IPS-20b (cell line): ENCODE data around the gene DHX16.
"Not testable (repeated sequence)": the region's sequence is repeated elsewhere in the genome, so short reads cannot be mapped to it uniquely, and the experiment has no call there.

Experiments used
- H3K27ac ChIP-seq: one replicate; pipeline ENCODE4 v1.5.1; 2013; ENCODE audit warnings: low read length
- H3K27me3 ChIP-seq: 2 replicates; pipeline ENCODE4 v1.6.1; 2013; ENCODE audit warnings: mild to moderate bottlenecking, low read length, inconsistent platforms; ENCODE audit not compliant: insufficient read depth
- H3K36me3 ChIP-seq: 2 replicates; pipeline ENCODE4 v1.6.1; 2013; ENCODE audit warnings: low read depth, mild to moderate bottlenecking, inconsistent platforms, low read length, moderate library complexity; ENCODE audit not compliant: insufficient read depth
- H3K4me1 ChIP-seq: 2 replicates; pipeline ENCODE4 v1.6.1; 2013; ENCODE audit warnings: mild to moderate bottlenecking, control low read depth, inconsistent platforms, low read length, moderate library complexity; ENCODE audit not compliant: insufficient read depth
- H3K4me3 ChIP-seq: 2 replicates; pipeline ENCODE4 v1.5.1; 2013; ENCODE audit warnings: mild to moderate bottlenecking, low read length, inconsistent platforms
- H3K9ac ChIP-seq: 2 replicates; pipeline ENCODE4 v1.6.1; 2013; ENCODE audit warnings: low read depth, mild to moderate bottlenecking, inconsistent platforms, low read length, moderate library complexity
- H3K9me3 ChIP-seq: 2 replicates; pipeline ENCODE4 v1.6.1; 2013; ENCODE audit warnings: mild to moderate bottlenecking, low read depth, low read length, inconsistent platforms; ENCODE audit not compliant: insufficient read depth

The DHX16 gene

DNA sequence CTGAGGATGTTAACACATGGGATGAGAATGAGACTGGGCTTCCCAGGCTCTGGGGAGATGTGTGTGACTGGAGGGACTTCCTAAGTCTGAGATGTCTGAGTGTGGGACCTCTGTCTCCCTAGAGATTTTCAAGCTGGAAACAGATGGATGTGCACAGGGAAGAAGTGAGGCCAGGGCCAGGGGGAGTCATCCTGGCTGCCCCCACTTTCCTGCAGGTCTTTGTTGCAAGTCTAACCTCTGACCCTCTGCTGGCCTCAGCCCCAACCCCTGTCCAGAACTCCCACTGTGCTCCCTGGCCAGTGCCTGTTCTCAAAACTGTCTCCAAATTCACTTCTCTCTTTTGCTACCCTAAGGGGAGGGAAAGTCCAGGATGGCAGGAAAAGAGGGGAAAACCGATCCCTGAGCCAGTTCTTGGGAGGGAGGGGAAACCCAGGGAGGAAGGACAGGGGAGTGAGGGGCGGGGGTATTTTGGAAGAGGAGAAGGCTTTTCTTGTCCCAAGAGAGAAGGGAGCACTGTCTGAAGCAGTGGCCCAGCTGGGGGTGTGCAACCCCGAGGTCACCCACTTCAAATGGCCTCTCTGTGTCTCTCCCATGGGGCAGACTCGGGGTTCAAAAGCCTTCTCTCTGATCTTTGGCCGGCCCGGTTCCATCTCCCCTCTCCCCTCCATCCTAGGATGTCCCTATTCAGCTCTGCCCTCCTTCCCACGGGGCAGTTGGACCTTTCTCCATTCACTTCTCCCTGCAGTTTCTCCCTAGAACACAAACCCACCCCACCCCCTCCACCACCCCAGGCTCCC is 10.6 kb upstream of the DHX16 start:
- H3K27ac ChIP-seq, result peak overlapping the region; percentile 32
- peaks cover 3% of the 10 kb centered on the region; the same call in 1 of the 2 replicates for H3K36me3 ChIP-seq
- H3K4me3 ChIP-seq, result peak overlapping the region; percentile 50
- H3K9ac ChIP-seq, result peak overlapping the region; percentile 69; the same call in 1 of the 2 replicates
- H3K9me3 ChIP-seq, result no peaks in the 10 kb centered on the region
- peaks cover 37% of the 10 kb centered on the region; the same call in 1 of the 2 replicates for H3K4me1 ChIP-seq
- no peaks in the 10 kb centered on the region for H3K27me3 ChIP-seq

DNA sequence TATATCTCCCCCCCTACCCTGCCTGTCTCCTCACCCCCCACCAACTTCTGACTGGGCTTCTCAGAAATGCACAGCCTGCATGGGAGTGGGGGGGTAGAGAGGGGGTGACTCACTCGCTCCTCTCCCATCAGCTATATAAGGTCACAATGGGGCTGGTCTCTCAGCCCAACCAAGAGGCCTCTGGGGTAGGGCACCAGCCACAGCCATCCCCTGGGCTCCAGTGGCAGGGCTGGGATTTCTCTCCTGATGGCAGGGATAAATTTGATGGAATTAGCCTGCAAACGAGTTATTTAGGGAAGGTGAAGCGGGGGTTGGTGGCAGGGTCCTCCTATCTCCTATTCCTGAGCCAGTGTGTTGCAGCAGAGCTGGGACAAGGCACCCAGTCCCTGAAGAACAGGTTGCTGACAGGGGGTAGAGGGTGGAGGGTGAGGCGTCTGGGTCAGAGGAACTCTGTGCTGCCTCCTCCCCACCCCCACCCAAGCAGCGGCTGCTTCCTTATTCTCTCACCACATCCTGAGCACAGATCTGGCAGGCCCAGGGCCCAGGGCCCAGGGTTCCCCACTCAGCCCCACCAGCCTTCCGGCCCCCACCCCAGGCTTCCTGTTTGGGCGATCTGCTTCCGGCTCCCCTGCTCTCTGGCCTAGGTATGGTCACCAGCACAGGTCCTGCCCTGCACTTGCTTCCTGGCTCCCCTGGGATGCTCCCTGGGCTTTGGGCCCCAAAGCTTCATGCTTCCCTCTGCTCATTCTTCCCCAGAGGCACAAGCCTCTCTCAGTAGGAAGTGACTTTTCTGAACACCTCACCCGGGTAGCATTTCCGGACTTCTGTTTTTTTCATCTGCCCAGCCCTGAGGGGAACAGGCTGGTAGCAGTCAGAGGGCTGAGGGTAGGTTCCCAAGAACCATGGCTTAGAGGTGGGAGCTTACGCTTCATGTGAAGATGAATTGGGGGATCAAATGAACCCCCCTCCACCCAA is 9.6 kb upstream of the DHX16 start:
- H3K27me3 ChIP-seq, result no peaks in the 10 kb centered on the region
- H3K36me3 ChIP-seq, result peaks cover 9% of the 10 kb centered on the region; the same call in 1 of the 2 replicates
- peak overlapping the region; percentile 32 for H3K27ac ChIP-seq
- peaks cover 31% of the 10 kb centered on the region; the same call in 1 of the 2 replicates for H3K4me1 ChIP-seq
- peak overlapping the region; percentile 50; the same call in 1 of the 2 replicates for H3K4me3 ChIP-seq
- H3K9me3 ChIP-seq, result no peaks in the 10 kb centered on the region
- H3K9ac ChIP-seq, result peak overlapping the region; percentile 69; the same call in 1 of the 2 replicates

DNA sequence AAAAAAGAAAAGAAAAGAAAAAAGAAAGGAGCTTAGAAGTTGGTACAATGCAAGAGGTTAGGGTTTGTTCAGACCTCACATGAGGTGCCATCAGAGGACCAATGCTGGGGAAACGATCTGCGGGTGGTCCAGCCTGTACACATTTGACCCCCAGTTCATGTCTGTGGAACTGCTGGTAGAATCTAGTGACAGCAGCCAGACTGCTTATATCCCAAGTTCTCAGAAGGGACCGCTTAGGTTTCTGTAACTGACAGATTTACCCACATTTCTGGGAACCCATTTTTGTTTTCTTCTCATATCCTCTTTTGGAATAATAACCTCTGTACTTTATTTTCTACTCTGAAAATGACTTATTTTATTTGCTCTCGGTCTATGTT is 8.9 kb upstream of the DHX16 start:
- no peak overlapping the region; the same call in 1 of the 2 replicates for H3K9ac ChIP-seq
- H3K27me3 ChIP-seq, result no peaks in the 10 kb centered on the region
- H3K27ac ChIP-seq, result no peak overlapping the region
- H3K36me3 ChIP-seq, result peaks cover 15% of the 10 kb centered on the region
- no peaks in the 10 kb centered on the region for H3K9me3 ChIP-seq
- H3K4me3 ChIP-seq, result no peak overlapping the region; the same call in 1 of the 2 replicates
- H3K4me1 ChIP-seq, result peaks cover 31% of the 10 kb centered on the region; the same call in 1 of the 2 replicates

GRCh38 chr6:30679765-30680535 is 7.1 kb upstream of the DHX16 start:
- H3K4me3 ChIP-seq, result peak overlapping the region; percentile 54; the same call in 1 of the 2 replicates
- H3K9me3 ChIP-seq, result no peaks in the 10 kb centered on the region
- peaks cover 26% of the 10 kb centered on the region; the same call in 1 of the 2 replicates for H3K4me1 ChIP-seq
- H3K27me3 ChIP-seq, result no peaks in the 10 kb centered on the region
- H3K9ac ChIP-seq, result peak overlapping the region; percentile 67
- no peak overlapping the region for H3K27ac ChIP-seq
- peaks cover 23% of the 10 kb centered on the region for H3K36me3 ChIP-seq

DNA sequence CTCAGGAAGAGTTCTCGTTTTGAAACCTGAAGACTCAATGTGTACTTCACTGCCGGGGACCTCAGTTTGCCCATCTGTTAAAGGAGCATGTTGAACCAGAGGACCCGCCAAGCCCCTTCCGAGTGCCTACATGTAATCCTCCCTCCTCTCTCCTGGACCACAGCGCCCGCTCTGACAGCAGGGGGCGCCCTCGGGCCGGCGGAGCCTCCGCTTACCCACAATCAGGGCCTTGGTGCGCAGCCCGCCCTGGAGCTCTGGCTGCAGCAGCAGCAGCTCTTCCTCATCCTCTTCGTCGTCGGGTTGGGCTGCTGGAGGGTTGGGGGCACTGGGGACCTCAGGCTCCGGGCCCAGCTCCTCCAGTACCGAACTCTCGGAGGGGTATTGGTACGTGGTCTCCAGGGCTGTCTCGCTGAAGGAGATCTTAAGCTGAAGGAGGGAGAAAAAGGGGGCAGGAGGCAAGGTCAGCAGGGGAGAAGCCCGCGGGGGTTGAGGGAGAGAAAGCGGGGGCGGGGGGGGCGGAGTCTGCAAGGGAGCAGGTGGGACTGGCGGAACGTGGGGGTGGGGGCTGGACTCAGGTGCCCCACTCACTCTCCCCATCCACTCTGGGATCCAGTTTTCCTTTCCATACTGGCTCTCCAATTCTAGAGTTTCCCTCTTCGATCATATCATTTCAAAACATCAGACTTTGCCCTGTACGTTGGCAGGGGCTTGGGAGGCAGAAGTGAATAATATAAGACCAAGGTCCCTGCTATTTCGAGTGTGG is 6.3 kb upstream of the DHX16 start:
- Histone ChIP-seq H3K27me3 (no peaks in the 10 kb centered on the region), H3K36me3 (peaks cover 23% of the 10 kb centered on the region), H3K4me3 (peak overlapping the region; percentile 54; the same call in 1 of the 2 replicates), H3K9ac (peak overlapping the region; percentile 67; the same call in 1 of the 2 replicates), H3K27ac (peak overlapping the region; percentile 39), H3K9me3 (no peaks in the 10 kb centered on the region), H3K4me1 (peaks cover 26% of the 10 kb centered on the region; the same call in 1 of the 2 replicates)

DNA sequence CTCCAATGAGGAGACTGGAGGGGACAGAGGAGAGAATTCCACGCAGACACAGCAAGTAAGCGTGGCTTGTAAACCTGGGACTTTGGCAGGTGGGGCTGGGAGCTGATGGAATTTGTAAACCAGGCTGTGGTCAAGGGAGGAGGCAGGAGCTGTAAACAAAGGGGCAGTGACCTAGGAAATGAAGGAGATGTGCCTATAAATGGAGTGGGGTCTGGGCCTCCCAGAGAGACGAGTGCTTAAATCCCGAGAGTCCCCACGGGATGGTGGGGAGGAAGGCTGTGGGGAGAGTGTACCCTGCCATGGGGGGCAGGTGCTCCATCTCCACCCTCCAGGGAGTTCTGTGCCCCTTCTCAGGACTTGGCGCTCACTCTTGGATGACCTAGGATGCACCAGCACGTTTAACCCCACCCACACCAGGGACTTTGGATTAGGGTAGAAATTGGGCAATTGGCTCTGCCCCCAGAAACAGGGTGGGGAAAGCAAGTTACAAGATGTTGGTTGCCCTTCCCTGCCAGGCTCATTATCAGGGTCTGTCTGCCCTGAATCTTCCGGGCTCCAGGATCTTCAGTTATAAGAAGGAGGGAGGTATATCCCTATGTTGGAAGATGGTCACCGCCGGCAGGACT is 4.0 kb upstream of the DHX16 start:
- no peaks in the 10 kb centered on the region for H3K9me3 ChIP-seq
- H3K36me3 ChIP-seq, result peaks cover 23% of the 10 kb centered on the region
- H3K9ac ChIP-seq, result no peak overlapping the region
- no peak overlapping the region for H3K27ac ChIP-seq
- H3K4me1 ChIP-seq, result peaks cover 7% of the 10 kb centered on the region; the same call in 1 of the 2 replicates
- no peaks in the 10 kb centered on the region for H3K27me3 ChIP-seq
- no peak overlapping the region for H3K4me3 ChIP-seq

- Histone ChIP-seq H3K27ac (no peak overlapping the region), H3K9ac (no peak overlapping the region), H3K4me3 (no peak overlapping the region), H3K36me3 (peaks cover 32% of the 10 kb centered on the region), H3K27me3 (no peaks in the 10 kb centered on the region), H3K4me1 (no peaks in the 10 kb centered on the region), H3K9me3 (no peaks in the 10 kb centered on the region)
Measured at GRCh38 chr6:30670760-30671527, 1.9 kb downstream of the DHX16 start.

DNA sequence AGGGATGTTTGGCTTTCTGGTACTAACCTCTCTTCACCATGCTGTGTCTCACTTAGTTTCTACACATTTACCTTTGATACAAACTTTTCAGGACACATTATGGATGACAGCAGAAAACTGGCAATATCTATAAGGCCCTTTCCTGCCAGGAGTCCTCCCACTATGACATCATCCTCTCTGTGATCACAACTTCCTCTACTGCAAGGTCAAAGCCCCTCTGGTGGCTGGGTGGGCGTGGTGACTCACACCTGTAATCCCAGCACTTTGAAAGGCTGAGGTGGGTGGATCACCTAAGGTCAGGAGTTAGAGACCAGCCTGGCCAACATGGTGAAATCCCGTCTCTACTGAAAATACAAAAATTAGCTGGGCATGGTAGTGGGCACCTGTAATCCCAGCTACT is 6.5 kb downstream of the DHX16 start:
- H3K27me3 ChIP-seq, H3K9me3 ChIP-seq, H3K4me3 ChIP-seq, H3K4me1 ChIP-seq, H3K27ac ChIP-seq, H3K9ac ChIP-seq: not testable (repeated sequence)
- peaks cover 73% of the 10 kb centered on the region for H3K36me3 ChIP-seq

GRCh38 chr6:30664994-30665767 is 7.6 kb downstream of the DHX16 start:
- no peaks in the 10 kb centered on the region for H3K9me3 ChIP-seq
- peaks cover 73% of the 10 kb centered on the region for H3K36me3 ChIP-seq
- H3K27me3 ChIP-seq, result no peaks in the 10 kb centered on the region
- H3K9ac ChIP-seq, result no peak overlapping the region
- H3K4me1 ChIP-seq, result no peaks in the 10 kb centered on the region
- H3K4me3 ChIP-seq, result no peak overlapping the region
- H3K27ac ChIP-seq, result no peak overlapping the region
